HG02588 (cell line): ENCODE data around the gene IGFL2.
"Not testable (repeated sequence)": the region's sequence is repeated elsewhere in the genome, so short reads cannot be mapped to it uniquely, and the experiment has no call there.

ENCODE experiments used
- ATAC-seq: cut with Tn5 transposase; IDR thresholded peaks from one replicate; pipeline ENCODE4 v1.9.1; 2021; ENCODE audit warnings: mild to moderate bottlenecking, moderate library complexity; ENCODE audit not compliant: unreplicated experiment

The IGFL2 gene

DNA sequence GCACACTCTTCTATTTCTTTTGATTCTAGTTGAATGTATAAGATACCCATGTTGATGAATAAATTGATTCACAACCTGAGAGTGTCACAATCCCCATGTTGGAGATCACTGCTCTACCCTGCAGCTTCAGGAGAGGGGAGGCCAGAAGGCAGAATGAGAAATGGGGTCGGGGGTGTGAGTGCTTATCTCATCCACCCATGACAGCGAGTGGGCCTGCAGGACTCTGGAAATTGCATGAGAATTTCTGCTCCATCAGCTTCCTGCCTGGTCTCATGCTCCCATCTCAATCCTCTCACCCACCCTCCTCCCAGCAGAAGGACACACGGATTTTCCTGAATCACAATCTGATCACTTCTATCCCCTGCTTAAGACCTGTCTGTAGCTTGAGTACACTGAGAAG is 58.6 kb downstream of the IGFL2 start:
- ATAC-seq: no peak

- ATAC-seq: not testable (repeated sequence)
These were observed 59.8 kb downstream of the IGFL2 start for GRCh38 chr19:46207858-46208257.

- no peak for ATAC-seq
These were observed 61.0 kb downstream of the IGFL2 start for GRCh38 chr19:46209051-46209450.

DNA sequence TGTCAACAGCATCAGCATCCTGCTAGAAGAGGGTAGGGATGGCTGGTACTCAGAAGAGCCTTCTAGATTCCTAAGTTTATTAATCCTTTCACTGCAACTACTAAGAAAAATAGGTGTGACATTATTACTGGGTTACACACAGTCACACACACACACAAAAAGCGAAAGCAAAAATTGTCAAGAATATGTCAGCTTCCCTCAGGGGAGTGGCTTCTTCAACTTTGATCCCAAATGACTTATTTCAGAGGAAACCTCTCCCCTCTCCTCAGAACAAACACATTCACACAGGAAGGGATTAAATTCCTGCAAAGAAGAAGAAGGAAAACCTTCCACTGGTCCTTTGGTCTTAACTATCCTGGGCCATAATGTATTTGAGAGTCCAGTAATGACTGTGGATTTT is 61.4 kb downstream of the IGFL2 start:
- ATAC-seq: no peak

DNA sequence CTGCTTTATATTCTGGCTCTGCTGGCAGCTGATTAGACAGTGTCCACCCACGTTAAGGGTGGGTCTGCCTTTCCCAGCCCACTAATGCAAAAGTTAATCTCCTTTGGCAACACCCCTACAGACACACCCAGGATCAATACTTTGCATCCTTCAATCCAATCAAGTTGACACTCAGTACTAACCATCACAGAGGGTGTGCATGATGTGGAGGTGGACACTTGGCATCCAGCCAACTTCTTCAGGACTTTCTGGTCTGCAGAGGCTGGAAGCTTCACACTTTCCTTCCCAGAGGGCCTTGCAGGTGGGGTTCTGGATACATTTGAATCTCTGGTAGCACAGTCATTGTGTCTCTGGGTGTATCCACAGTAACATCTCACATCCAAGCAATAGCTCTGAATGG is 62.6 kb downstream of the IGFL2 start:
- ATAC-seq: no peak
